ENCODE measurements around the gene DNAH11. TPM values are rescaled to one million over a fixed set of nuclear protein-coding genes. Genes with fewer than 3 reads are reported as not detected.

DNAH11 gene
- total RNA-seq, 1 experiment from 2014 or later, result 0.15 TPM

DNA sequence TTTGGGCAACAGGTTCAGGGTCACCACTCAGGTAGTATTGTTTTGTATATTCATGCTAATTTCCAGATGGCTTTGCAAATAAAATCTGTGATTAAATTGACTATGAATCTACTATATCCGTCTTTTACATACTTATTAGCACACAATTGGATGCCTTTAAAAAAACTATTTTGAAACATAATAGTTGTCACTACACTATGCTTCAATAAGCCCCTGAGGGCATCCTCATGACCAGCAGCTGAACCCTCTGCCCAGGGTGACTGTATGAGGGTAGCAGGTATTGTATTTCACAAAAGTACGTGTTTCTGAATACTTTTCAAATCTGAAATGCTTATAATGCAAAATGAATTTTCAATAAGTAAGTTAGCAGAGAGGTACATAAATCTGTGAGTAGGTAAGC is 97.3 kb downstream of the DNAH11 start:
- no peak for DNase-seq (ENCODE audit: low read depth, low spot score)
- no peaks in the 10 kb centered on the region for H3K9me3 ChIP-seq (ENCODE audit: control insufficient read depth, insufficient read depth, low read depth, low read length)
- H3K36me3 ChIP-seq (ENCODE audit: control insufficient read depth, insufficient read depth, low read length), result no peaks in the 10 kb centered on the region
- no peak overlapping the region for H3K4me3 ChIP-seq (ENCODE audit: low read depth in 2 of 2, low read length in 2 of 2)
- no peak overlapping the region for H3K27ac ChIP-seq (ENCODE audit: low read length)
- POLR2A ChIA-PET, result no interaction called here
- ATAC-seq, result no peak
- peaks cover 3% of the 10 kb centered on the region; the same call in 1 of the 2 replicates for H3K27me3 ChIP-seq (ENCODE audit: control insufficient read depth, insufficient read depth, low read length)
- intact Hi-C loops (cut with micrococcal nuclease; ENCODE audit: unreplicated experiment), result no loop called here
- TF ChIP-seq SIN3A (IDR thresholded peaks at IDR 0.05; ENCODE audit: borderline replicate concordance, insufficient read depth, low read depth, low read length) (no peak), TCF7L2 (IDR thresholded peaks at IDR 0.05; ENCODE audit: low read depth, low read length) (no peak), POLR2AphosphoS5 (IDR thresholded peaks at IDR 0.05; ENCODE audit: low read depth, low read length) (no peak)
- TF ChIP-seq, protein P1, sequence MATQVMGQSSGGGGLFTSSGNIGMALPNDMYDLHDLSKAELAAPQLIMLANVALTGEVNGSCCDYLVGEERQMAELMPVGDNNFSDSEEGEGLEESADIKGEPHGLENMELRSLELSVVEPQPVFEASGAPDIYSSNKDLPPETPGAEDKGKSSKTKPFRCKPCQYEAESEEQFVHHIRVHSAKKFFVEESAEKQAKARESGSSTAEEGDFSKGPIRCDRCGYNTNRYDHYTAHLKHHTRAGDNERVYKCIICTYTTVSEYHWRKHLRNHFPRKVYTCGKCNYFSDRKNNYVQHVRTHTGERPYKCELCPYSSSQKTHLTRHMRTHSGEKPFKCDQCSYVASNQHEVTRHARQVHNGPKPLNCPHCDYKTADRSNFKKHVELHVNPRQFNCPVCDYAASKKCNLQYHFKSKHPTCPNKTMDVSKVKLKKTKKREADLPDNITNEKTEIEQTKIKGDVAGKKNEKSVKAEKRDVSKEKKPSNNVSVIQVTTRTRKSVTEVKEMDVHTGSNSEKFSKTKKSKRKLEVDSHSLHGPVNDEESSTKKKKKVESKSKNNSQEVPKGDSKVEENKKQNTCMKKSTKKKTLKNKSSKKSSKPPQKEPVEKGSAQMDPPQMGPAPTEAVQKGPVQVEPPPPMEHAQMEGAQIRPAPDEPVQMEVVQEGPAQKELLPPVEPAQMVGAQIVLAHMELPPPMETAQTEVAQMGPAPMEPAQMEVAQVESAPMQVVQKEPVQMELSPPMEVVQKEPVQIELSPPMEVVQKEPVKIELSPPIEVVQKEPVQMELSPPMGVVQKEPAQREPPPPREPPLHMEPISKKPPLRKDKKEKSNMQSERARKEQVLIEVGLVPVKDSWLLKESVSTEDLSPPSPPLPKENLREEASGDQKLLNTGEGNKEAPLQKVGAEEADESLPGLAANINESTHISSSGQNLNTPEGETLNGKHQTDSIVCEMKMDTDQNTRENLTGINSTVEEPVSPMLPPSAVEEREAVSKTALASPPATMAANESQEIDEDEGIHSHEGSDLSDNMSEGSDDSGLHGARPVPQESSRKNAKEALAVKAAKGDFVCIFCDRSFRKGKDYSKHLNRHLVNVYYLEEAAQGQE (IDR thresholded peaks at IDR 0.05; ENCODE audit: insufficient read depth in 1 of 2, low read depth in 2 of 2, low read length in 1 of 2), result no peak
- TF ChIP-seq, protein P2, sequence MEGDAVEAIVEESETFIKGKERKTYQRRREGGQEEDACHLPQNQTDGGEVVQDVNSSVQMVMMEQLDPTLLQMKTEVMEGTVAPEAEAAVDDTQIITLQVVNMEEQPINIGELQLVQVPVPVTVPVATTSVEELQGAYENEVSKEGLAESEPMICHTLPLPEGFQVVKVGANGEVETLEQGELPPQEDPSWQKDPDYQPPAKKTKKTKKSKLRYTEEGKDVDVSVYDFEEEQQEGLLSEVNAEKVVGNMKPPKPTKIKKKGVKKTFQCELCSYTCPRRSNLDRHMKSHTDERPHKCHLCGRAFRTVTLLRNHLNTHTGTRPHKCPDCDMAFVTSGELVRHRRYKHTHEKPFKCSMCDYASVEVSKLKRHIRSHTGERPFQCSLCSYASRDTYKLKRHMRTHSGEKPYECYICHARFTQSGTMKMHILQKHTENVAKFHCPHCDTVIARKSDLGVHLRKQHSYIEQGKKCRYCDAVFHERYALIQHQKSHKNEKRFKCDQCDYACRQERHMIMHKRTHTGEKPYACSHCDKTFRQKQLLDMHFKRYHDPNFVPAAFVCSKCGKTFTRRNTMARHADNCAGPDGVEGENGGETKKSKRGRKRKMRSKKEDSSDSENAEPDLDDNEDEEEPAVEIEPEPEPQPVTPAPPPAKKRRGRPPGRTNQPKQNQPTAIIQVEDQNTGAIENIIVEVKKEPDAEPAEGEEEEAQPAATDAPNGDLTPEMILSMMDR (IDR thresholded peaks at IDR 0.05), result no peak
- no peaks in the 10 kb centered on the region for H3K4me1 ChIP-seq (ENCODE audit: control insufficient read depth, insufficient read depth, low read length)
- BruUV-seq (replicated peaks), result no TSS peak
- in situ Hi-C loops (cut with HindIII; ENCODE audit: low pct_unique_long_range_greater_than_20kb, low sequenced_read_pairs), result no loop called here
- CTCF ChIA-PET, result no interaction called here

DNA sequence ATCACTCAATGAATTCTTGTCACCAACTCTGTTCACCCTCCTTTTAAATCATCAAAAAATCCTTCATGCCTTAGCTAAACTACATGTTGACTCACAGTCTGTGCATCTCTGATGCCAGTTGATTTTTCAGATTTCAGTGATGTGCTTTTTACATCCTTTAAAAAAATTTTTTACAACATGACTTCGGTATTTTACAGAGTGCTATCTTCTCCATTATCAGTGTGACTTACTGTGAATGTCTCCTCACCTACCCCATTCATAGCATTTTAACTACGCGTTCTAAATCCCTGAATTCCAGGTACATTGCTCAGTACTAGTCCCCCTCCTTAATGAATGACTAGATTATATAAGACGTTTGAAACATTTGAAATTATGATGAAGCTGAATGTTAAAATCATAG is 98.7 kb downstream of the DNAH11 start:
- intact Hi-C loops (cut with micrococcal nuclease; ENCODE audit: unreplicated experiment) (no loop called here), in situ Hi-C loops (cut with HindIII; ENCODE audit: low pct_unique_long_range_greater_than_20kb, low sequenced_read_pairs) (no loop called here)
- no TSS peak for BruUV-seq (replicated peaks)
- H3K4me1 ChIP-seq (ENCODE audit: control insufficient read depth, insufficient read depth, low read length), result no peaks in the 10 kb centered on the region
- TF ChIP-seq SIN3A (IDR thresholded peaks at IDR 0.05; ENCODE audit: borderline replicate concordance, insufficient read depth, low read depth, low read length) (no peak), POLR2AphosphoS5 (IDR thresholded peaks at IDR 0.05; ENCODE audit: low read depth, low read length) (no peak), TCF7L2 (IDR thresholded peaks at IDR 0.05; ENCODE audit: low read depth, low read length) (no peak)
- POLR2A ChIA-PET, result no interaction called here
- DNase-seq (ENCODE audit: low read depth, low spot score), result no peak
- peaks cover 3% of the 10 kb centered on the region; the same call in 1 of the 2 replicates for H3K27me3 ChIP-seq (ENCODE audit: control insufficient read depth, insufficient read depth, low read length)
- no peak overlapping the region for H3K4me3 ChIP-seq (ENCODE audit: low read depth in 2 of 2, low read length in 2 of 2)
- CTCF ChIA-PET, result no interaction called here
- H3K9me3 ChIP-seq (ENCODE audit: control insufficient read depth, insufficient read depth, low read depth, low read length), result no peaks in the 10 kb centered on the region
- H3K27ac ChIP-seq (ENCODE audit: low read length), result no peak overlapping the region
- ATAC-seq, result no peak
- H3K36me3 ChIP-seq (ENCODE audit: control insufficient read depth, insufficient read depth, low read length), result no peaks in the 10 kb centered on the region

DNA sequence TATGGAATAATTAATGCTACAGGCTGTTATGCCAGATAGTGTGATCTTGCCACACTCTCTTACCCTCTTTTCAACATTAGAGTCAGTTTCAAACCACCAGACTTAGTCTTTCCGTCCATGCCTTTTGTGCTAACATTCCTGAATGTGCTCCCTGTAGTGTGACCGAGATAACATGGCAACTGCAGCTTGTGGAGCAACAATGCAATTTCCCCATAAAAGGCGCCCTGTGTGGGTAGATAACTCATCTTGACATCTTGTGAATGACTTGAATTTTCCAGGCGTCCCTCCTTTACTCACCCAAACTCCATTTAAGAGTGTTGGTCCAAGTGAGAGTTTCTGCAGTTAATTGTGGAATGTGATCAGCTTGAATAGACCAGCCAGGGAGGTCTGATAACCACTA is 99.6 kb downstream of the DNAH11 start:
- in situ Hi-C loops (cut with HindIII; ENCODE audit: low pct_unique_long_range_greater_than_20kb, low sequenced_read_pairs), result no loop called here
- intact Hi-C loops (cut with micrococcal nuclease; ENCODE audit: unreplicated experiment), result no loop called here
- DNase-seq (ENCODE audit: low read depth, low spot score), result no peak
- no peaks in the 10 kb centered on the region for H3K9me3 ChIP-seq (ENCODE audit: control insufficient read depth, insufficient read depth, low read depth, low read length)
- no peaks in the 10 kb centered on the region for H3K4me1 ChIP-seq (ENCODE audit: control insufficient read depth, insufficient read depth, low read length)
- no TSS peak for BruUV-seq (replicated peaks)
- CTCF ChIA-PET, result no interaction called here
- no peak overlapping the region for H3K4me3 ChIP-seq (ENCODE audit: low read depth in 2 of 2, low read length in 2 of 2)
- POLR2A ChIA-PET, result no interaction called here
- TF ChIP-seq SIN3A (IDR thresholded peaks at IDR 0.05; ENCODE audit: borderline replicate concordance, insufficient read depth, low read depth, low read length) (no peak), TCF7L2 (IDR thresholded peaks at IDR 0.05; ENCODE audit: low read depth, low read length) (no peak), POLR2AphosphoS5 (IDR thresholded peaks at IDR 0.05; ENCODE audit: low read depth, low read length) (no peak)
- TF ChIP-seq, protein P2 (IDR thresholded peaks at IDR 0.05), result no peak
- TF ChIP-seq, protein P1 (IDR thresholded peaks at IDR 0.05; ENCODE audit: insufficient read depth in 1 of 2, low read depth in 2 of 2, low read length in 1 of 2), result no peak
- ATAC-seq, result no peak
- peaks cover 3% of the 10 kb centered on the region; the same call in 1 of the 2 replicates for H3K27me3 ChIP-seq (ENCODE audit: control insufficient read depth, insufficient read depth, low read length)
- H3K27ac ChIP-seq (ENCODE audit: low read length), result no peak overlapping the region
- no peaks in the 10 kb centered on the region for H3K36me3 ChIP-seq (ENCODE audit: control insufficient read depth, insufficient read depth, low read length)

Measured in Panc1 (cell line).